GM13977 (cell line): ENCODE results near the gene CMSS1.

ENCODE experiments used
- DNase-seq: peaks from one replicate; pipeline ENCODE4 v3.0.0; 2012; ENCODE audit warnings: low spot score
- CTCF ChIP-seq: IDR thresholded peaks from 2 replicates; pipeline ENCODE4 v1.5.1; 2012; ENCODE audit warnings: mild to moderate bottlenecking, control low read depth; ENCODE audit not compliant: insufficient read depth; ENCODE audit errors: extremely low read depth, missing control alignments
- in situ Hi-C: fragments of 300-500 bp; cut with MboI; formaldehyde crosslinking; loops from one replicate; pipeline ENCODE4 v1.12.0; 2022; ENCODE audit warnings: low sequenced_read_pairs, low pct_unique_long_range_greater_than_20kb, mixed read lengths, inconsistent platforms; ENCODE audit not compliant: unreplicated experiment

Gene CMSS1

GRCh38 chr3:100060685-100061484, 243.2 kb downstream of the CMSS1 start:
- in situ Hi-C loops, result loop anchor here (10.0 kb wide), 1 partner anchor 216 kb away; no protein-coding TSS in a partner anchor
- no peak for TF ChIP-seq CTCF

GRCh38 chr3:100062665-100063064, 245.0 kb downstream of the CMSS1 start:
- no peak for DNase-seq
- no peak for TF ChIP-seq CTCF
- in situ Hi-C loops, result loop anchor here (10.0 kb wide), 1 partner anchor 218 kb away; no protein-coding TSS in a partner anchor

More at GRCh38 chr3:100060685-100061484, 243.2 kb downstream of the CMSS1 start:
- no peak for DNase-seq

- TF ChIP-seq CTCF, result no peak
- no peak for DNase-seq
- in situ Hi-C loops, result loop anchor here (10.0 kb wide), 1 partner anchor 219 kb away; no protein-coding TSS in a partner anchor
These were observed 246.3 kb downstream of the CMSS1 start for GRCh38 chr3:100063929-100064461.

DNA sequence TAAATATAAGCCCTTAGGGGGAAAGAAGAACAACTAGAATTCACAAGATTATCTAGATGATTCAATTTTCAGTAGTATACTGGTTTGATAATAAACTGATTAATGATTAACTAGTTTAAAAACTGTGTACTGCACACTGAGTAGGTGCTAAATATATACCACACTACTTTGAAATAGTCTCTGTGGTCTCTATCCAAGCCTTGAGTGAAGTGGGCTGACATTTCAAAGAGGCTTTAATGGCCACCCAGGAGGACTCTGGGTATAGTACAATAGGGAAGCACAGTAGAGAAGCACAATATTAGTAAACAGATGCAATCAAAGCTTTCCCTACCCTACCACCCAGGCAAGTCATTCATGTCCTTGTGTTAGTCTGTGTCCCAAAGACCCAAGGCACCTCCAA, 249.9 kb downstream of the CMSS1 start:
- DNase-seq, result no peak
- in situ Hi-C loops, result loop anchor here (10.0 kb wide), 1 partner anchor 223 kb away; no protein-coding TSS in a partner anchor
- no peak for TF ChIP-seq CTCF

- peak; percentile 81 for TF ChIP-seq CTCF
- in situ Hi-C loops, result loop anchor here (10.0 kb wide), 1 partner anchor 224 kb away; no protein-coding TSS in a partner anchor
- peak; percentile 77 for DNase-seq
These were observed 251.2 kb downstream of the CMSS1 start for GRCh38 chr3:100068826-100069225.

DNA sequence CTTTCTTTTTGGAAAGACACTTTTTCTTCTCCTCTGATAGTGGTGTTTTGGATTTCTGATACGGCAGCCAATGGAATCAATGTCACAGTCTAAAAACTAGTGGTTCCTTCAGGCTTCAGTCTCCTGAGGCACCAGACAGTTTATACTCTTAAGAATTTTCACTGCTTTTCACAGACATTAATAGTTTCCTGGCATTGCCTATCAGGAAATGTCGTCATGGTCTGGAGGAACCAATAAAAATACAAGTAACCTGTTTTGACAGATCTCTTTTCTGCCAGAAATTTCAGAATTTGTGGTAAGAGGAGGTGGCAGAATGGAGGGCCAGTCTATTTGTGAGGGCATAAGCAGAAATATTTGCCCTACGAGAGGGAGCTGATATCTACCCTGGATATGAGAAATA, 251.8 kb downstream of the CMSS1 start:
- TF ChIP-seq CTCF, result no peak
- in situ Hi-C loops, result loop anchor here (10.0 kb wide), 1 partner anchor 225 kb away; no protein-coding TSS in a partner anchor
- no peak for DNase-seq
